Measurements from ENCODE around the gene AGPAT3. TPM values are rescaled to one million over a fixed set of nuclear protein-coding genes. Genes with fewer than 3 reads are reported as not detected.

Gene AGPAT3
- polyA plus RNA-seq, 2 of the 4 experiments (the other 2 are of a cell fraction) = 18.2 to 20.3 TPM

- POLR2A ChIA-PET = no interaction called here
- CTCF ChIA-PET = no interaction called here
- TF ChIP-seq EHMT2 (IDR thresholded peaks at IDR 0.05; ENCODE audit: low read depth) (no peak), FOSB (CRISPR knock-in tag; IDR thresholded peaks at IDR 0.05) (no peak), HOXB5 (CRISPR knock-in tag; IDR thresholded peaks at IDR 0.05) (no peak), RARB (CRISPR knock-in tag; IDR thresholded peaks at IDR 0.05) (no peak), HOXB13 (CRISPR knock-in tag; IDR thresholded peaks at IDR 0.05; ENCODE audit: low read depth) (no peak), E2F6 (IDR thresholded peaks at IDR 0.05; ENCODE audit: borderline replicate concordance, low read depth) (no peak), HOXA7 (CRISPR knock-in tag; IDR thresholded peaks at IDR 0.05) (no peak), RAD21 (conservative IDR thresholded peaks at IDR 0.05 in 1 of 2, IDR thresholded peaks at IDR 0.05 in 1 of 2) (no peak), NFE2L2 (conservative IDR thresholded peaks at IDR 0.05; ENCODE audit: low read length) (no peak), EP300 (IDR thresholded peaks at IDR 0.05) (no peak)
- WGBS (ENCODE audit: missing lambda C conversion rate) = 96% methylated on average over 7 of the region's 7 CpGs
- H3K9me3 ChIP-seq = no peaks in the 10 kb centered on the region
- ATAC-seq (no peak), FAIRE-seq (no peak), DNase-seq (ENCODE audit: low read depth in 1 of 2, low spot score in 1 of 2) (no peak)
- no peak overlapping the region for H3K4me3 ChIP-seq
- no peaks in the 10 kb centered on the region for H3K4me1 ChIP-seq
- H3K4me2 ChIP-seq = no peak overlapping the region
- no peak overlapping the region for H3K27ac ChIP-seq
These were observed 54.3 kb downstream of the AGPAT3 start for GRCh38 chr21:43919283-43919682.

DNA sequence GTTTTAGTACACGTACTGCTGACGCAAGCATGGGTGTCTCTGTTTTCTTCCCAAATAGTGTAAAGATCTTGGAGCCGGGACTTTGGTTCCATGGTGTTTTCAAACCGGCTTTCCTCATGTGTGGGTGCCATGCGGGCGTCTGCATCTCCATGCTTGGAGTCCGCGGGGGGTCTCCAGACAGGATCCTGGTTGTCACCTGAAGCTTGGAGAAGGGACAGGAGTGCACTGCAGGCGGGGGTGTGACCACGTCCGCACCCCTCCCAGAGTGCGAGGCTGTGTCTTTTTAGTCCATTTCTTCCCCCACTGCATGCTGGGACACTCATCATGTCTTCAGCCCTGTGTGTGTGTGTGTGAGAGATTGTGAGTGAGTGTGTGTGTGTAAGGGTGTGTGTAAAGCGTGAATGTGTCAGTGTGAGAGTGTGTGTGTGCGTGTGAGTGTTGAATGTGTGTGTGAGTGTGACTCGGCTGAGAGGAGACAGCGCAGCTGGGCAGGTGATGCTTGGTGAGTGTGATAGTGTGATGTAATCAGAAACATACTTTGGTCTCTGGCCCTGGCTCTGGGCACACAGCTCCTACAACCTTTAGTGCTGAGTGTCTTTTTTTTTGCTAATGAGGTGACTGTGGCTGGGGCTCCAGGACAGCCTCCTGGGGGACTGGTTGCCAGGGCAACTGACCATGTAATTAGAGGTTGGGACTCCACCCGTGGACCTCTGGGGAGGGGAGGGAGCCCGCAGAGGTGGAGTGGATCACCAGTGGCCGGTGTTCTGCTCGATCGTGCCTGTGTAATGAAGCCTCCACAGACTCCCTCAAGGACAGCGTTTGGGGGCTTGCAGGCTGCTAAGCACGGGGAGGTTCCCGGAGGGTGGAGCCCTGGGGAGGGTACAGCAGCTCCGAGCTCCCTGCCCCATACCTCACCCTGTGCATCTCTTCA lies 55.1 kb downstream of the AGPAT3 start:
- DNase-seq (ENCODE audit: low read depth in 1 of 2, low spot score in 1 of 2) (no peak), ATAC-seq (no peak), FAIRE-seq (no peak)
- Histone ChIP-seq H3K4me3 (no peak overlapping the region), H3K9me3 (no peaks in the 10 kb centered on the region), H3K27ac (no peak overlapping the region), H3K4me2 (no peak overlapping the region), H3K4me1 (no peaks in the 10 kb centered on the region)
- ChIA-PET POLR2A (no interaction called here), CTCF (interaction anchor here (0.7 to 1.6 kb wide), 2 partner anchors 18 to 38 kb away, joined by 3 to 6 read pairs; no protein-coding TSS in a partner anchor)
- TF ChIP-seq RARB (CRISPR knock-in tag; IDR thresholded peaks at IDR 0.05) (no peak), RCOR1 (IDR thresholded peaks at IDR 0.05; ENCODE audit: low read depth, low read length) (no peak), POLR2AphosphoS2 (conservative IDR thresholded peaks at IDR 0.05; ENCODE audit: low read length) (no peak), HMGXB4 (CRISPR knock-in tag; IDR thresholded peaks at IDR 0.05; ENCODE audit: borderline replicate concordance) (no peak), RNF2 (IDR thresholded peaks at IDR 0.05; ENCODE audit: borderline replicate concordance, low read depth) (no peak), NR3C1 (IDR thresholded peaks at IDR 0.05) (no peak), SMC3 (IDR thresholded peaks at IDR 0.05) (no peak), NPAS2 (CRISPR knock-in tag; IDR thresholded peaks at IDR 0.05; ENCODE audit: borderline replicate concordance) (no peak), POLR2A (IDR thresholded peaks at IDR 0.05; ENCODE audit: low read length) (no peak), E2F6 (IDR thresholded peaks at IDR 0.05; ENCODE audit: borderline replicate concordance, low read depth) (no peak), FOXS1 (CRISPR knock-in tag; IDR thresholded peaks at IDR 0.05) (no peak)
- TF ChIP-seq, protein P1, sequence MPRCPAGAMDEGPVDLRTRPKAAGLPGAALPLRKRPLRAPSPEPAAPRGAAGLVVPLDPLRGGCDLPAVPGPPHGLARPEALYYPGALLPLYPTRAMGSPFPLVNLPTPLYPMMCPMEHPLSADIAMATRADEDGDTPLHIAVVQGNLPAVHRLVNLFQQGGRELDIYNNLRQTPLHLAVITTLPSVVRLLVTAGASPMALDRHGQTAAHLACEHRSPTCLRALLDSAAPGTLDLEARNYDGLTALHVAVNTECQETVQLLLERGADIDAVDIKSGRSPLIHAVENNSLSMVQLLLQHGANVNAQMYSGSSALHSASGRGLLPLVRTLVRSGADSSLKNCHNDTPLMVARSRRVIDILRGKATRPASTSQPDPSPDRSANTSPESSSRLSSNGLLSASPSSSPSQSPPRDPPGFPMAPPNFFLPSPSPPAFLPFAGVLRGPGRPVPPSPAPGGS (IDR thresholded peaks at IDR 0.05) = no peak
- TF ChIP-seq, protein P2, sequence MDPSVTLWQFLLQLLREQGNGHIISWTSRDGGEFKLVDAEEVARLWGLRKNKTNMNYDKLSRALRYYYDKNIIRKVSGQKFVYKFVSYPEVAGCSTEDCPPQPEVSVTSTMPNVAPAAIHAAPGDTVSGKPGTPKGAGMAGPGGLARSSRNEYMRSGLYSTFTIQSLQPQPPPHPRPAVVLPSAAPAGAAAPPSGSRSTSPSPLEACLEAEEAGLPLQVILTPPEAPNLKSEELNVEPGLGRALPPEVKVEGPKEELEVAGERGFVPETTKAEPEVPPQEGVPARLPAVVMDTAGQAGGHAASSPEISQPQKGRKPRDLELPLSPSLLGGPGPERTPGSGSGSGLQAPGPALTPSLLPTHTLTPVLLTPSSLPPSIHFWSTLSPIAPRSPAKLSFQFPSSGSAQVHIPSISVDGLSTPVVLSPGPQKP (IDR thresholded peaks at IDR 0.05; ENCODE audit: low read depth, low read length) = no peak
- 94% methylated on average over 23 of the region's 25 CpGs for WGBS (ENCODE audit: missing lambda C conversion rate)
